Glomerular endothelial cell (primary cell): ENCODE results near the gene SCG3. TPM values are rescaled to one million over a fixed set of nuclear protein-coding genes. Genes with fewer than 3 reads are reported as not detected.

Source experiments
- DNase-seq: peaks from one replicate; pipeline ENCODE4 v3.0.0-alpha.2; 2011; ENCODE audit warnings: low read depth, low spot score; ENCODE audit errors: extremely low read depth
- total RNA-seq: library from RNA; depleted of rRNA; stranded (reverse); fragments of >200 nt; gene quantifications from 2 replicates; pipeline ENCODE4 v1.2.3, GENCODE V29; 2015

The SCG3 gene
- total RNA-seq, 1 donor from 2014 or later: not detected

- no peak for DNase-seq
These were observed 45.2 kb downstream of the SCG3 start for GRCh38 chr15:51726302-51727073.

GRCh38 chr15:51727141-51727897 is 46.0 kb downstream of the SCG3 start:
- DNase-seq: no peak

- no peak for DNase-seq
These were observed 50.4 kb downstream of the SCG3 start for GRCh38 chr15:51731549-51732267.

- no peak for DNase-seq
These were observed 51.3 kb downstream of the SCG3 start for GRCh38 chr15:51732646-51733045.

- no peak for DNase-seq
These were observed 54.1 kb downstream of the SCG3 start for GRCh38 chr15:51735228-51736010.

GRCh38 chr15:51736069-51736468 is 54.8 kb downstream of the SCG3 start:
- DNase-seq: no peak

GRCh38 chr15:51736751-51737521 is 55.6 kb downstream of the SCG3 start:
- DNase-seq: no peak

GRCh38 chr15:51737522-51738305 is 56.4 kb downstream of the SCG3 start, which contains the start of gene LYSMD2:
TSS of gene LYSMD2 (minus strand) at chr15:51737655. CDS start at chr15:51737622, 33 bp downstream.
- DNase-seq: no peak

GRCh38 chr15:51738553-51738952 is 57.2 kb downstream of the SCG3 start:
- DNase-seq: no peak

GRCh38 chr15:51739061-51739712 is 57.9 kb downstream of the SCG3 start:
- no peak for DNase-seq

- no peak for DNase-seq
These were observed 68.0 kb downstream of the SCG3 start for GRCh38 chr15:51749307-51749706.

GRCh38 chr15:51750186-51750585 is 68.9 kb downstream of the SCG3 start:
- DNase-seq: no peak

- no peak for DNase-seq
These were observed 69.7 kb downstream of the SCG3 start, which contains the start of gene TMOD2 for GRCh38 chr15:51750792-51751696. TSS of gene TMOD2 (plus strand) at chr15:51751597. CDS start at chr15:51766442, 14,845 bp downstream.

GRCh38 chr15:51751697-51752683 is 70.7 kb downstream of the SCG3 start:
- DNase-seq: no peak

- no peak for DNase-seq
These were observed 71.6 kb downstream of the SCG3 start for GRCh38 chr15:51752888-51753287.

- DNase-seq: no peak
These were observed 73.0 kb downstream of the SCG3 start for GRCh38 chr15:51754267-51754666.
